Cardiac muscle cell (in vitro differentiated cells and primary cell): ENCODE results near the gene PRKCD. TPM values are rescaled to one million over a fixed set of nuclear protein-coding genes. Genes with fewer than 3 reads are reported as not detected.

Experiments
- DNase-seq, 2 donors: peaks; one replicate each; pipeline versions ENCODE4 v3.0.0 to v3.0.0-alpha.2; 2010 to 2017; ENCODE audit warnings: low read depth in 1 of 2, low spot score in 1 of 2
- H3K27ac ChIP-seq: fragments of 200-600 bp; sonication (generic); 2 replicates; pipeline ENCODE4 v1.5.1; 2016
- H3K27me3 ChIP-seq: fragments of 200-600 bp; sonication (generic); 2 replicates; pipeline ENCODE4 v1.6.0; 2016; ENCODE audit warnings: control low read depth
- H3K36me3 ChIP-seq: fragments of 200-600 bp; sonication (generic); 2 replicates; pipeline ENCODE4 v1.5.1; 2016; ENCODE audit warnings: control low read depth
- H3K4me1 ChIP-seq: fragments of 200-600 bp; sonication (generic); 2 replicates; pipeline ENCODE4 v1.8.1; 2017; ENCODE audit warnings: low read depth, mild to moderate bottlenecking, mixed run types
- H3K4me3 ChIP-seq: fragments of 200-600 bp; sonication (generic); 2 replicates; pipeline ENCODE4 v1.5.1; 2016; ENCODE audit warnings: mild to moderate bottlenecking
- H3K9me3 ChIP-seq: fragments of 200-600 bp; sonication (generic); 2 replicates; pipeline ENCODE4 v1.5.1; 2017; ENCODE audit warnings: low read depth, mild to moderate bottlenecking, control low read depth
- polyA plus RNA-seq: library from polyadenylated mRNA; unstranded; fragments of >200 nt; fragmentation: Nextera tagmentation; extraction: Ambion mirVana; gene quantifications from 2 replicates; pipeline ENCODE4 v1.2.1, GENCODE V29; 2016
- total RNA-seq: library from RNA; depleted of rRNA; stranded (reverse); fragments of >200 nt; gene quantifications from 2 replicates; pipeline ENCODE4 v1.2.3, GENCODE V29; 2016
- TF ChIP-seq, protein P1 (sequence below): IDR thresholded peaks from 2 replicates; pipeline ENCODE4 v1.5.1; 2012; ENCODE audit warnings: low read depth, mild to moderate bottlenecking, low read length

The PRKCD gene
- total and polyA plus RNA-seq, 2 experiments from 2014 or later, result 1.3 to 3.9 TPM

DNA sequence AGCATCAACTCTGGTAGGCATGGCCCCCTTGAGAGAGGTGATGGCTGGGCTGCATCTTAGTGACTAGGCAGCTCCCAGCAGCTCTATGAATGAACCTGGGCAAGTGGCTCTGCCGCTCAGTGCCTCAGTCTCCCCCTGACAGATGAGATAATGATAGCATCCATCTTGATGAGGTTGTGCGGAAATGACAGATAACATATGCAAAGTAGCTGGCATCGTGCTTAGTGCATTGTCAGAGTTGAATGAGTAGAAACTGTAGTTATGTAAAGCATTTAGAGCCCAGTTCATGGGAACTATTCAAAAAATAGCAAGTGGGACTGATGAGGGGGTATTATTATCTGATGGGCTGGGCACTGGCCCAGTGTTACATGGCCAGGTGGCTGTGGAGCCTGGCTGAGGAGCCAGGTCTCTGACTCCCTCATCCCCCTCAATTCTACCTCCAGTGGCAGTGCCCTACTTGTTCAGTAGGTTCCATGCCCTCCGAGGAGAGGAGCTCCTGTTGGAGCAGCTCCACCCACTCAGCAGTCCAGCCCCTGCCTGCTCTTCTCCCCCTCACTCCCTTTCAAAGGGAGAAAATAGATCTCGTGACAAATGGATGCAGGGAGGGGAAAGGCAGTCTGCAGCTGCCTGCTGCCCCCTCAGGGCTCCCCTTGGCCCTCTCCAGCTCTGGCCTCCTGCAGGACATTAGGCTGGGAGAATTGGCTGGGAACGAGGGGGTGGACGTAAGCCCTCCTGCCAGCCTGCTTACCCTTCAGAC is 6.6 kb downstream of the PRKCD start:
- Histone ChIP-seq H3K27me3 (peaks cover 74% of the 10 kb centered on the region), H3K36me3 (no peaks in the 10 kb centered on the region), H3K9me3 (no peaks in the 10 kb centered on the region), H3K27ac (no peak overlapping the region), H3K4me3 (no peak overlapping the region), H3K4me1 (no peaks in the 10 kb centered on the region)
- TF ChIP-seq, protein P1, sequence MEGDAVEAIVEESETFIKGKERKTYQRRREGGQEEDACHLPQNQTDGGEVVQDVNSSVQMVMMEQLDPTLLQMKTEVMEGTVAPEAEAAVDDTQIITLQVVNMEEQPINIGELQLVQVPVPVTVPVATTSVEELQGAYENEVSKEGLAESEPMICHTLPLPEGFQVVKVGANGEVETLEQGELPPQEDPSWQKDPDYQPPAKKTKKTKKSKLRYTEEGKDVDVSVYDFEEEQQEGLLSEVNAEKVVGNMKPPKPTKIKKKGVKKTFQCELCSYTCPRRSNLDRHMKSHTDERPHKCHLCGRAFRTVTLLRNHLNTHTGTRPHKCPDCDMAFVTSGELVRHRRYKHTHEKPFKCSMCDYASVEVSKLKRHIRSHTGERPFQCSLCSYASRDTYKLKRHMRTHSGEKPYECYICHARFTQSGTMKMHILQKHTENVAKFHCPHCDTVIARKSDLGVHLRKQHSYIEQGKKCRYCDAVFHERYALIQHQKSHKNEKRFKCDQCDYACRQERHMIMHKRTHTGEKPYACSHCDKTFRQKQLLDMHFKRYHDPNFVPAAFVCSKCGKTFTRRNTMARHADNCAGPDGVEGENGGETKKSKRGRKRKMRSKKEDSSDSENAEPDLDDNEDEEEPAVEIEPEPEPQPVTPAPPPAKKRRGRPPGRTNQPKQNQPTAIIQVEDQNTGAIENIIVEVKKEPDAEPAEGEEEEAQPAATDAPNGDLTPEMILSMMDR, result no peak
- DNase-seq, result no peak

DNA sequence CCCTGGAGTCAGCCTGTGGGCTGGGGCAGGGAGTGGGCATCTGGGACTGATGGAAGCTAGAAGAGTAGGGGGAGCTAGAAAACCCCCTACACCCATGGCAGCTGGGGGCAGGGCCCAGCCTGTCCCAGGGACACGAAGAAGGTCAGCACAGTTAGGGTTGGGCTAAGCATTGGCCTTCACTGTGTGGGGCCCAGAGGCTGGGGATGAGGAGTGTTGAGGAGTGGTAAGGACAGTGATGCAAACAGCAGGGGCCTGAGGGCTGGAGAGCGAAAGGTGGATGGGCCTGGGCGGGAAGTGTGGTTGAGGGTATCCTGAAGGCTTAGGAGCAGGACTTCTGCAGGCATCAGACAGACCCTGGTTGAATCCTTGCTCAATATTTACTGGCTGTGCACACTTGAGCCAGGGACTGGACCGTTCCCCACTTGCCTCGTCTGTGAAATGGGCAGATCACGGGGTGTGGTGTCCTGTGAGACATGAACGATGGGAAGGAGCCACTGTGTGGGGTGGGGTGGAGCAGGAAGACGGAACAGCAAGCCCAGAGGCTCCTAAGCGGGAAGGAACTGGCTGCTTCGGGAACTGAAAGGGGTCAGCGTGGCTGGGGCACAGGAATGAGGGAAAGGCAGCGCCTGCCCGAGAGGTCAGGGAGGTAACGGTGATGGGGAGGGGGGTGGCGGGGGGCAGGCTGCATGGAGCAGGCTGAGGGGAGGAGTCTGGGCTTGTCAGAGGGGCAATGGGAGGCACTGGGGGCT is 7.3 kb downstream of the PRKCD start:
- Histone ChIP-seq H3K4me1 (no peaks in the 10 kb centered on the region), H3K9me3 (no peaks in the 10 kb centered on the region), H3K36me3 (no peaks in the 10 kb centered on the region), H3K27me3 (peaks cover 76% of the 10 kb centered on the region), H3K4me3 (no peak overlapping the region), H3K27ac (no peak overlapping the region)
- TF ChIP-seq, protein P1, result no peak
- no peak for DNase-seq

DNA sequence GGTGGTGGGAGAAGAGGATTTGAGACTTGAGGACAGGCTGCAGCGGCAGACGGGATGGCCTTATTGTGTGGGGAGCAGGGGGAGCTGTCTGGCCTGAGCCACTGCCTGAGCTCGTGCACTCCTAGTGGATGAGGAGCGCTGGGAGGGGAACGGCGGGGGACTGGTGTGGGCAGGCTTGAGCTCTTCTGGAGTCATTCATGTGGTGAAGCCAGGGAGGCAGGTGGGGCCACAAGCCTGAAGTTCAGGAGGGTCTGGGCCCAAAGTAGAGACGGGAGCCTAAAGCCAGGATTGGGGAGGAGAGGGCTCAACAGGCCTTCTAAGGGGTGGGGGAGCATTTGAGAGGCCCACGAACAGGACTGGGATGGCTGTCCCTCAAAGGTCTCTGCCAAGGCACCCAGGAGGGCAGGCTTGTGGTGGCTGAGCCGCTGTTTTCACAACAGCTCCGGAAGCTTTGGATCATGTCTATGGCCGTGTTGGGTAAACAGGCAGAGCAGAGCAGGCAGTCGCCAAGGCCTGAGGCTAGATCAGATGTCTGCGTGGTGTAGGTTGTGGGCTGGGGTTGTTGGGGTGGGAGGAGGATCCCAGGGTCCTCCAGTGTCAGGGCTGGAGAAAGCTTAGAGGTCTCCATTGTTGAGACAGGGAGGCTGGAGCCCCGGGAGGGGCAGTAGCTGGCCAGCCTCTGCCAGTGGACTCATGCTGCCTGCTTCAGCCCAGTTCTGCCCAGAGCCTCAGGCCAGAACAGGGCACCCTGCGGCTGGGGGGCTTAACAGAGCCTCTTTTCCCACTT is 8.2 kb downstream of the PRKCD start:
- Histone ChIP-seq H3K27me3 (peaks cover 82% of the 10 kb centered on the region), H3K9me3 (no peaks in the 10 kb centered on the region), H3K4me1 (no peaks in the 10 kb centered on the region), H3K4me3 (no peak overlapping the region), H3K27ac (no peak overlapping the region), H3K36me3 (no peaks in the 10 kb centered on the region)
- DNase-seq, result no peak
- TF ChIP-seq, protein P1, result no peak

DNA sequence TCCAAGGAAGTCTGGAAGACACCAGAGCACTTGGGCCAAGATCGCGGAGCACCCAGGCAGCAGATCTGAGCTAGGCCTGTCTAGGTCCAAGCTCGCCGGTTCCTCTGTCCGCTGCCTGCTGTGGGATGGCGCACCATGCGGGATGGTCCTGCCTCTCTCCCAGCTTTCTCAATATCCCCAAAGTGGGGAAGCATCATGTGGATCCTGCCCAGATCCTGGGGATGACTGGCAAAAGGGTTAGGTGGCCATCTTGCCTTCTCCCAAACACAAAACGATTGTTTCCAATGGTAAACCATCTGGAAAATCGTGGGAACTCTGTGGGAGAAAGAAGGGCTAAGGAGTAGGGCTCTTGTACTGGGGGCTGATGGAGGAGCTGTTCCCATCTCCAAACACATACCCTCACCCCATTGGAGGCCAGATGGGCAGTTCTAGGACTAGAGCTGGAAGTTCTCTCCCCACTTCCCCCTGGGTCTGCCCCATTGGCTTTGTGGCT is 8.9 kb downstream of the PRKCD start:
- Histone ChIP-seq H3K27me3 (peaks cover 81% of the 10 kb centered on the region), H3K36me3 (no peaks in the 10 kb centered on the region)

More for the DNA sequence above, 8.9 kb downstream of the PRKCD start:
- Histone ChIP-seq H3K27ac (no peak overlapping the region), H3K9me3 (no peaks in the 10 kb centered on the region), H3K4me3 (no peak overlapping the region), H3K4me1 (no peaks in the 10 kb centered on the region)
- no peak for DNase-seq
- TF ChIP-seq, protein P1, result no peak
